ENCODE measurements around the gene TUBB2B.

The TUBB2B gene

DNA sequence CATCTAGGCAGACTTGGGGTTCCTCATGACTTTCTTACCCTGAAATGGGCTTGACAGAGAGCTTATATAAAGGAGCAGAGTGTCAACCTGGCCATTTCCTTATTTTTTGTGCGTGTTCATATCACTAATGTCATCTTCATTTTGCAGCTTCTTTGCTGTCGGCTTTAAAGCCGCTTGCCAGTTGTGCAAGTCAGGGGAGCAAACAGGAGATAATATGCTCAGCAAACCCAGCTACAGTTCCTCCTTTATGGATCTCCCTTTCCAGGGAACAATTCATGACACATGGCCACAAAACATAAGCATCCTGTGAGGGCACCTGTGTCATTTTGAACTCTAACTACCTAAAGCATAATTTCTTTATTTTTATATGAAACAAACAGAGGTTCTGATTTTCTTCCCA lies 6.5 kb upstream of the TUBB2B start:
- H3K27ac ChIP-seq = no peak overlapping the region
- TF ChIP-seq, protein P1, sequence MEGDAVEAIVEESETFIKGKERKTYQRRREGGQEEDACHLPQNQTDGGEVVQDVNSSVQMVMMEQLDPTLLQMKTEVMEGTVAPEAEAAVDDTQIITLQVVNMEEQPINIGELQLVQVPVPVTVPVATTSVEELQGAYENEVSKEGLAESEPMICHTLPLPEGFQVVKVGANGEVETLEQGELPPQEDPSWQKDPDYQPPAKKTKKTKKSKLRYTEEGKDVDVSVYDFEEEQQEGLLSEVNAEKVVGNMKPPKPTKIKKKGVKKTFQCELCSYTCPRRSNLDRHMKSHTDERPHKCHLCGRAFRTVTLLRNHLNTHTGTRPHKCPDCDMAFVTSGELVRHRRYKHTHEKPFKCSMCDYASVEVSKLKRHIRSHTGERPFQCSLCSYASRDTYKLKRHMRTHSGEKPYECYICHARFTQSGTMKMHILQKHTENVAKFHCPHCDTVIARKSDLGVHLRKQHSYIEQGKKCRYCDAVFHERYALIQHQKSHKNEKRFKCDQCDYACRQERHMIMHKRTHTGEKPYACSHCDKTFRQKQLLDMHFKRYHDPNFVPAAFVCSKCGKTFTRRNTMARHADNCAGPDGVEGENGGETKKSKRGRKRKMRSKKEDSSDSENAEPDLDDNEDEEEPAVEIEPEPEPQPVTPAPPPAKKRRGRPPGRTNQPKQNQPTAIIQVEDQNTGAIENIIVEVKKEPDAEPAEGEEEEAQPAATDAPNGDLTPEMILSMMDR (IDR thresholded peaks at IDR 0.05; ENCODE audit: low read depth, low read length) = no peak
- H3K27me3 ChIP-seq (ENCODE audit: insufficient read depth, low read depth, severe bottlenecking) = peaks cover 16% of the 10 kb centered on the region

DNA sequence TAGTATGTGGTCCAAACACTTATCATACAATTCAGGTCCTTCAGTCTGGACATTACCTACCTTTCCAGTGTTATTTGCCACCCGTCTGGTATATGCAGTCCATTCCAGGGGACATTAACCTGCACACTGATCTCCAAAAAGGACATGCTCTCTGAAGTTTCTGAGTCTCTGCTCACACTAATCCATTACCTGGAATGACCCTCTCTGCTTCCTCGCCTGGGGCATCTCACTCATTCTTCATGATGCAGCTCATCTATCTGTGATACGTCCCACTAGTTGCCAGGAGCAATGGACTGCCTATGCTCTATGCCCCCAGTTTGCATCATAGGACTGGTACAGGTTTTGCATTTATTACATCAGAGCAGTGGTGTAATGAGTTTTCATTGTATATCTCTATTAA lies 5.9 kb upstream of the TUBB2B start:
- peak; percentile 52 for DNase-seq
- H3K27me3 ChIP-seq (ENCODE audit: insufficient read depth, low read depth, severe bottlenecking) = peaks cover 16% of the 10 kb centered on the region
- no peaks in the 10 kb centered on the region for H3K36me3 ChIP-seq
- TF ChIP-seq, protein P1 (IDR thresholded peaks at IDR 0.05; ENCODE audit: low read depth, low read length) = no peak
- no peak overlapping the region for H3K4me3 ChIP-seq (ENCODE audit: low read depth, low read length)
- no peak overlapping the region for H3K27ac ChIP-seq
- H3K9me3 ChIP-seq (ENCODE audit: severe bottlenecking) = no peaks in the 10 kb centered on the region

More for the DNA sequence above, 6.5 kb upstream of the TUBB2B start:
- DNase-seq = no peak
- H3K36me3 ChIP-seq = no peaks in the 10 kb centered on the region
- H3K4me3 ChIP-seq (ENCODE audit: low read depth, low read length) = no peak overlapping the region
- no peaks in the 10 kb centered on the region for H3K9me3 ChIP-seq (ENCODE audit: severe bottlenecking)

DNA sequence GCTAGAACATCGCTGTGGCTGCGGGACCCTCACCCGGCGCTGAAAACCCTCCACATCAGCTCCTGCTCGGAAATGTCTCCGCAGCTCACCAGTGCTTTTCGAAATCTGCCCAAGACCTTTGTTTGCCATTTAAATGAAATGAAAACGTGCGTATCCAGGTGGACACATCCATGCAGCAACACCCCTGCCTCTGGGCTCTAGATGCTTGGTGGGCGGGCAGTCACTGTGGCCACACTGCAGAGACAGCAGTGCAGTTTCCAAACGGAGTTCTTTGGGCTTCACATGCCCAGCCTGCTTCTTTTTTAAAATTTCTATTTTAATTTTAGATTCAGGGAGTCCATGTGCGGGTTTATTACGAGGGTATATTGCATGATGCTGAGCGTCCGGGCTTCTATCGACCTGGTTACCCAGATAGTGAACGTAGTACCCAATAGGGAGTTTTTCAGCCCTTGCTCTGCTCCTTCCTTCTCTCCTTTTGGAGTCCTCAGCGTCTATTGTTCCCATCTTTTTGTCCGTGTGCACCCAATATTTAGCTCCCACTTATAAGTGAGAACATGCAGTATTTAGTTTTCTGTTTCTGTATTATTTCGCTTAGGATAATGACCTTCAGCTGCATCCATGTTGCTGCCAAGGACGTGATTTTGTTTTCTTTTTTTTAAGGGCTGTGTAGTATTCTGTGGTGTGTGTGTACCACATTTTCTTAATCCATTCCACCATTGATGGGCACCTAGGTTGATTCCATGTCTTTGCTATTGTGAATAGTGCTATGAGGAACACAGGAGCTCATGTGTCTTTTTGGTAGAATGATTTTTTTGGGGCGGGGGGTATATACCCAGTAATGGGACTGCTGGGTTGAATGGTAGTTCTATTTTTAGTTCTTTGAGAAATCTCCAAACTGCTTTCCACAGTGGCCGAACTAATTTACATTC lies 4.8 kb upstream of the TUBB2B start:
- Histone ChIP-seq H3K9me3 (ENCODE audit: severe bottlenecking) (no peaks in the 10 kb centered on the region), H3K27me3 (ENCODE audit: insufficient read depth, low read depth, severe bottlenecking) (peaks cover 16% of the 10 kb centered on the region), H3K4me3 (ENCODE audit: low read depth, low read length) (peak overlapping the region; percentile 73), H3K27ac (peak overlapping the region; percentile 80), H3K36me3 (no peaks in the 10 kb centered on the region)
- peak; percentile 48 for DNase-seq
- TF ChIP-seq, protein P1 (IDR thresholded peaks at IDR 0.05; ENCODE audit: low read depth, low read length) = no peak

DNA sequence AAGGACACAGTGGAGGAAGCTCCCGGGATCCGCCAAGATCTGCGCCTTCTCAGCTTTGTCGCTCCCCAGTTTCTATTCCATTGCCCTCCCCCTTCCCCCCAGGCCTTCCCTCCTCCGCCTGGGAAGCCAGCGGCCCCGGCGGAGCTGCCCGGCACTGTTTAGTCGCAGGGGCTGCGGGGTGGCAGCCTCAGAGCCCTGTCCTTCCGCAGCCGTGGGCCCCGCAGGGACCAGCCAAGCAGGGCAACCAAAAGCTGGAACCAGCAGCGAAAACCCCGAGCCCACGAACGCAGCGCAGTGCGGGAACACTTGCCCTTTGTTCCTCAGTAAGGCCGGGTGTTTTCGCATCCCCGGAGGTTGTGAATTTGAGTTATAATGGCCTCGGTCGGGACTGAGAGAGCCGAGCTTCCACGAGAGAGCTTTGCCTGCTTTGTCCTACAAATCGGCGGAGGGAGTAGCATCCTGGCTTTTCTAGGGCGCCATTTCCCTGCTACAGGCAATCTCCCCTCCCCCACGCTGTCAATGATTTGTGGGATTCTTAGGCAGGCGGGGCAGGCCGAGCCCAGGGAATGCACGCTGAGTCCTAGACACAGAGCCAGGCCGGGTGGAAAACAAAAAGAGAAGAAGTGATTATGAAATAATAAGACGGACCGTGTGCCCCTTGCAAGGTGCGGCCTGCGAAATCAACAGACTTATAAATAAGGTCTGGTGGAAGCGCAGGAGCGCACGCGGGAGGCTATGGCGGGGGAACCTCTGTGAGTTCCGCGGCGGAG lies 4.0 kb upstream of the TUBB2B start:
- peak; percentile 95 for DNase-seq
- TF ChIP-seq, protein P1 (IDR thresholded peaks at IDR 0.05; ENCODE audit: low read depth, low read length) = no peak
- Histone ChIP-seq H3K36me3 (no peaks in the 10 kb centered on the region), H3K27ac (peak overlapping the region; percentile 80), H3K9me3 (ENCODE audit: severe bottlenecking) (no peaks in the 10 kb centered on the region), H3K27me3 (ENCODE audit: insufficient read depth, low read depth, severe bottlenecking) (peaks cover 16% of the 10 kb centered on the region), H3K4me3 (ENCODE audit: low read depth, low read length) (peak overlapping the region; percentile 73)

DNA sequence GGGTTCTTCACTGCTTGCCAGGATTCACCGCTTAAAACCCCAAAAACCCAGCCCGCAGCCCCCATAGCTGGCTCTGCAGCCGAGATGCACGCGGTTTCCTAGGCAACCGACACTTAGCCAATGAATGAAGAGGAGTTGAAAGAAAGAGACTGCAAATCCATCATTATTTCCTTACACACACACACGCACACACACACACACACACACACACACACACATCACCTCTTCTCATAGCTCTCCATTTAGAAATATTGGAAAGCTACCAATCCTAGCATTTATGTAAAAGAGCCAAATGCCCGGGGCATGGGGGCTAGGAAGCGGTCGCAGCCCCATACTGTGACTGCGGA lies 3.4 kb upstream of the TUBB2B start:
- Histone ChIP-seq H3K4me3 (ENCODE audit: low read depth, low read length) (peak overlapping the region; percentile 73), H3K36me3 (peaks cover 3% of the 10 kb centered on the region), H3K27ac (peak overlapping the region; percentile 80), H3K27me3 (ENCODE audit: insufficient read depth, low read depth, severe bottlenecking) (peaks cover 16% of the 10 kb centered on the region), H3K9me3 (ENCODE audit: severe bottlenecking) (no peaks in the 10 kb centered on the region)
- DNase-seq = peak; percentile 55
- TF ChIP-seq, protein P1 (IDR thresholded peaks at IDR 0.05; ENCODE audit: low read depth, low read length) = no peak
